Right lobe of liver (tissue), 4 donors: Measurements from ENCODE around the gene EPN1.

Experiments
- CTCF ChIP-seq, 4 donors: fragments of 200-600 bp in 3 of 4; fragments of 450-650 bp in 1 of 4; IDR thresholded peaks; one replicate each; pipeline versions ENCODE4 v1.5.1 to v1.8.0; 2016 to 2022; ENCODE audit warnings: antibody characterized with exemption in 4 of 4, mild to moderate bottlenecking in 2 of 4
- POLR2A ChIP-seq: fragments of 450-650 bp; IDR thresholded peaks from one replicate; pipeline ENCODE4 v1.6.1; 2017; ENCODE audit warnings: antibody characterized with exemption, mild to moderate bottlenecking
- donor health status: DM: no; HTN: no; CAD: no.
- donor health status: DM: no; HTN: no; CAD: no.
- donor health status: DM: no; HTN: yes; CAD: no.

GRCh38 chr19:55654323-55654867, 20.6 kb upstream of the EPN1 start:
- no peak for TF ChIP-seq CTCF (IDR thresholded peaks at IDR 0.05)
- no peak for TF ChIP-seq POLR2A
